ENCODE data around the gene TTN.
A peak's percentile ranks its signal among the peaks of the same experiment; 100 is the strongest.

The TTN gene

DNA sequence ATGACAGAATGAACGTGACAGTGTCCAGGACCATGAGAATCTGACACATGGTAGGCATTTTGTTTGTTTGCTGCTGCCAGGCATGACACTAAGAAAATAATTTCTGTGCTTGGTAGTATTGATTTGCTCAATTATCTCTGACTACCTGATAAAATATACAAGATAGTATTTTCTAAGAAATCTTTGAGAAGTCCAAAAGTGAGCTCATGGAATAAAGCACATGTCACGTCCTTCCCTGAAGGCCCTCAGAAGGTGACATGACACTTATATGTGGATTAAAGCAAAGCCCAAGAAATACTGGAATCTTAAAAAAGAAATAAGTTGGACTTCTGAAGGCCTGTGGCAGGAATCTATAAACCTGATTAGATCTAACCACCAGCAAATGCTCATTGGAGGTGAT is 3.8 kb upstream of the TTN start:
- no peak for DNase-seq

DNA sequence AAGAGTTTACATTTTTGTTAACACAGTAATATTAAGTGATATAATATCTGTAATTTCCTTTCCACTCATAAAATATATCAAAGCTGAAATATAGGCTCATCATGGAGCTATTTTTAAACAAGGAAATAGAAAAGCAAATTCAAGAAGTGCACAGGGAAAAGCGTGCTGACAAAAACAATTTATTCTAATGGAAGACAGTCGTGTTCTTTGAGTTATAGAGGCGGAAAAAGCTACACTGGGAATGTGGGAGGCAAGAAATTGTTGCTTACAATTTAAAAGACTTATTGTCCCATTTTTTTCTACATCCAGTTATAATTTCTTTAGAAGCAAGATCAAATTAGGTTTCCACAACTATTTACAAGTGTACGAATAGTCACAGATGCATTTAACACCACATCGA is 3.2 kb upstream of the TTN start:
- no peak for DNase-seq

DNA sequence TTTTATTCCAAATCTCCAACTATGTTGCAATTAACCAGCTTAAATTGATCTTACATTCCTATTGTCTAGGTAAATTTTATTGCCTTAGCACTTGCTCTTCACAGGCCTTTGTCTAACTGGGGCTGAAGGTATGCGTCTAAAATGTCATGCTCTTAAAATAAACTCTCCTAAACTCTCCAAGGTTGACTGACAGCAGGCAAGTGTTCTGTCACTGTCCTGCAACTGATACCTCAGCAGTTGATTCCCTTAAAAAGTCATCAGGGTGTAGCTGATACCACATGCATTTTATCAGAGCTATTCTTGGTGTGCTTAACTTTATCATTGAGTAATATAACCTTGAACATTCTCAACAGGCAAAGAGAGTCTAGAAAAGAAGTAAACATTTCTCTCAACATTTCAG is 680 bp downstream of the TTN start:
- DNase-seq = no peak

DNA sequence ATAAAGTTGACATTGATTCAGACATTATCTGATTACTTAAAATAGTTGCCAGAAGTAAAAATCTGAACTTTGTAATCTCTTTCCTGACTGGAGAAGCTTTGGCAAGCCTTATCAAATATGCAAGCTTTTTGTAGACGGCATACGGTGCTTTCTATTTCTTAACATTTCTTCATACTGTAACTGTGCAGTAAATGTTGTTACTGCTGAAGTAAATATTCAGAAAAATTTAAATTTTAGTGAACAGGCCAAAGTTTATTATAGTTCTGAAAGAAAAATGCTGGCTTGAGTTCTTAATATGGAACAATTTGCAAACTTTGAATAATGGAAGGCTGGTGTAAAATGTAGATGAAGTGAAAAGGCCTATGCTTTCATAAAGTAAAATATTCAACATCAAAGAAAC is 1.8 kb downstream of the TTN start:
- no peak for DNase-seq

DNA sequence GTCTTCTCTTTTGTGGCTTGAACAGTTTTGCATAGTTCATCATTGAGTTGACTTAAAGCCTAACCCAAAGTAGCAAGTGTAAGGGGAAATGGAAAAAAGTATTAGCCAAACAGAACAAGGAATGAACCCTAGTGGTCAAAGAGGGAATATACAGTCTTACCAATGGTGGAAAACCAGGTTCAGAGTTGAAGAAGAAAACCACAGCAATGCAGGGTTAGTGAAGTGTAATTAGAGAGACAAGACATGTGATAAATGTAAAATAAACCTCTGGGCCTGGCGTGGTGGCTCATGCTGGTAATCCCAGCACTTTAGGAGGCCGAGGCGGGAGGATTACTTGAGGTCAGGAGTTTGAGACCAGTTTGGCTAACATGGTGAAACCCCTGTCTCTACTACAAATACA is 2.4 kb downstream of the TTN start:
- no peak for DNase-seq

DNA sequence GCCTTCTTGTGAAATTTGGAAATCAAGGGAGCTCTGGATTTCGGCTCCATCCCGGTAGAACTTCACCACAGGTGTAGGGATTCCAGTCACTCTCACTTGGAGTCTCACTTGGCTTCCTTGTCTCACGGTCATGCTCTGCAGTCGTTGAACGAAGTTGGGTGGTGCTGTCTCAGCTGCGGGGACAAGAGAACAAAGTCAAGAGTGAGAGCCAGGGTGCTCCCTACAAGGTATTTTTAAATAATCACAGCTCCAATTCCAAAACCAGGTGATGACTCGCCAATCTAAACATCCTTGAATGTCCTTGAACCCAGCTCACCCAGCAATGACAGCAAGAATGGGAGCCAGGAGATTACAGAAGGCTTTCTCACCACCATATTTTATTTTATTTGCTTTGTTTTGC is 6.7 kb downstream of the TTN start:
- DNase-seq = no peak

DNA sequence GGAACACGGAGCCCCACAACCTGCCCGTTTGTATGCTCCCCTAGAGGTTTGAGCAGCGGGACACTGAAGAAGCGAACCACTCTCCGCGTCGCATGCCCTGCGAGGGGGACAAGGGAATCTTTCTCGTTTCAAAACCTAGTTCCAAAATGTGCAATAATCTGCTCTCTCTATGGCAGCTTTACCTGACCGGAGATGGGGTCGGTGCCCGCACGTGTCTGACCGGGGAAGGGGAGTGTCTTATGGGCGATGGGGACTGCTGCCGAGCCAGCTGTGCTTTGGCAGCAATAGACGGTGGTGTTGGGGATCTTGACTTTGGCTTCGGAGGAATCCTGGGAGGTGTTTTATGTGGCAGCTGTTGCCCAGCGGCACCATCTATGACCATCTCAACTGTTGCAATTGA is 7.9 kb downstream of the TTN start:
- no peak for DNase-seq

DNA sequence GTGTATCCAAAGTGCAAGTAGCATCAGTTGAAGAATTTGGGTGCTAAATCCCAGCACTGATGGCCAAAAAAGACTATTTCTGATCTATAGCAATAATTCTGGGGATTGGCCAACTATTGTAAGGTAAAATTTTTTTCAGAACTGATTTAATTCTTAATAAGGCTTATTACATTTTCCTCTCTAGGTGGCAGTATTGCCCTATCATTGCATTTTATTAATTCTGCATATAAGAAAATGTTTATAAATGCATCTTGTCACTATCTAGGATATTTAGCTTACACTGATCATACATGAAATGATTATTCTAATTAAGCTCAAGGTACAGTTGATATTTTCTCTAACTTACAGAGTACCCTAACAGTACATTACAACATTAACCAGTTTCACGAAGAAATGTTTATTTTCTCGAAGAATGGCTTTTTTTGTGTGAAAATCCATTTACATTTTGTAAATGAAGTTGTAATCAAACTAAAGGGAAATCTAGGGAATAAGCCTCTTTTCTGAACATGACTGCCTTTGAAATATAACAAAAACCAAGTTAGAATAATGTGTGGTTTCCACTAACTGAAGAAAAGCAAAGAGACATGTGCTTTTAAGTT is 11.0 kb downstream of the TTN start:
- DNase-seq = peak; percentile 11

DNA sequence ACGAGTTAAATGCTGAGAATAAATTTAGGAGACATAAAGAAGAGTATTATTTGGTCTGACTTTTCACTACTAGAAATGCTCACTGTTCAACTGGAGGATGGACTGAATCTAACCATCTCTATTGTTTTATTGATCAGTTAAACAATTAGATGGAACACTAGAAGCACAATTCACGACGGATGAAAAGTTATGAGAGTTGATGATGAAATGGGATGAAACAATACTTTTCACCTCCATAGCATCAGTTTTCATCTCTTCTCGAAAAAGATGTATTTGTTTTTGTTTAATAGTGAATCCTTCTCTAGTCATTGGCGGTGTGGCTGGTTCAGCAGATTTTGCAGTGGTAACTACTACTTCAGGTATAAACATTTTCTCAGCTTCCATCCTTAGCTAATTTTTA is 19.3 kb downstream of the TTN start:
- DNase-seq = no peak

DNA sequence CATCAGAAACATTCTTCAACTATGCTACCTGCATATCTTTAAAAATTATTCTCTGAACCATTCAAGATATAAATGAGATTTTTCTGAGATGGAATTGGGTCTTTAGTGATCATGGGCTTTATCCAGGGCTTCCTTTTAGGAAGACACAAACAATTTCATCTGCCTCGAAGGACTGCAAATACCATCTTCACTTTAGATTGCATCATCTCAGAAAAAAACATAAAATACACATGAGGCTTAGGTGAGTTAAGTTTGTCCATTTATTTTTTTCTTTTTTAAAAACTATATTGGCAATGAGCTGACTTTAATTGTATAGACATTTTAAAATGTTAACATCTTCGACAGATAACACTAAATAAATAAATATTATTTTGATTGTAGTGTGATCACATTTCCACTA is 20.1 kb downstream of the TTN start:
- DNase-seq = no peak

DNA sequence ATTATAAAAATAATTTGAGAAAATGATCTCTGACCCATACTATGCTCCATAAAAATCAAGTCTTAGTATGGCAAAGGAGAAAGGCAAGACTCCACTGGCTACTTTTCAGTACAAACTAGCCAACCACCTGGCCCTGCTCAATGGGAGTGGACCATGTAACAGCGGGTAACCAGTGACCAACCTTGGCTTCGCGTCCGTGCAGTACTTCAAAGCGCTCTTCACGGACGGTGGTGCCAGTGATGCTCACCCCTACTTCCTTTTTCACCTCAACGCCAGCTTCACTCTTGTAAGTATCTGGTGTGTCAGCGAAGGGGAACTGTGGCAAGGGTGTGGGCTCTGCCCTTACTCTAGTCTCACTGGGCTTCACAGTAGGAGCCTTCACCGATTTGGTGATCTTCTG is 23.3 kb downstream of the TTN start:
- DNase-seq = no peak

DNA sequence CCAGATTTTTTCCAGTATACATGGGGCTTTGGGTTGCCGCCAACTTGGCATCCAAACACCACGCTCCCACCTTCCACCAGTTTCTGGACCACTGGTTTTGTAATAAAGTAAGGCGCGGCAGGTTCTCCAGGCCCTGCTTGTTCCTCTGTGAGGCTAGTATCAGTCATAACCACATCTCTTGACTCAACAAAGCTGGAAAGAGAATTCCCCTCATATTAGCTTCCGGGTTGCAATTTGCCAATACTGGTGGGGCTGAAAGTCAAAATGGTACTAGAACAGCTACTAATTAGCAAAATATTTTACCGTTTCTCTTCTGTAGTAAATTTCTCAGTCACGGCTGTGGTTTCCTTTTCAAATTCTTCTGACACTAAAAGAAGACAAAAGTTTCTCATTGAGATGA is 25.0 kb downstream of the TTN start:
- DNase-seq = no peak

DNA sequence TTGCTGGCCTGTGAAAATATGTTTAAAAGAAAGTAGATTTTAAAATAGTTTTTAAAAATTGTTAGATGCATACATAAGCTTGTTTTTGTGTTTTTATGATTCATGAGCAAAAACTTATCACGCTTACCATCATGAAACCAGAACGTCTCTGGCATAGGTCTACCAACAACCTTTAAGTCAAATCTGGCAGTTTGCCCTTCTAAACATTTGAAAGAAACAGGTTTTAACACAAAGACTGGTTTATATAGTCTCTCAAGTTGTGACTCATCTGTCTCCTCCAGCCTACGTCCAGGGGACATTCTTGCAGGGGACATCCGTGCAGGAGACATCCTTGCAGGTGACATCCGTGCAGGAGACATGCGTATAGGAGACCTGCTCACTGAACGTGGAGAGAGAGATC is 29.6 kb downstream of the TTN start:
- no peak for DNase-seq

DNA sequence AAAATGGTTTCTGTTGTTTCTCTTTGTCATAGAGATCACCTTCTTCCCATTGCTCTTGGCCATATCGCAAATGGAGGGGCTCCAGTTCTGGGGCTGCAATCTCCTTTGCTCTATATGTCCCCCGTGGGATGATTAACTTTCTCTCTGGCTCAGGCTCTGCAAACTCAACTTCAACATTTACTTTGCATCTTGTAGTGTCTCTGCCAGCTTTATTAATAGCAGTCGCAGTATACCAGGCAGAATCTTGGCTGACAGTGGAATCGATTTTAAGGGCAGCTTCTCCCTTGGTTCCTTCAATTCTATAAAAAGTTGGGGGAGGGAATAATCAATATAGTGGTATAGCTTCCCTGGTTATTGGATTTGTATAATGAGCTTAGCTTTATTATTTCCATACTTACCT is 30.5 kb downstream of the TTN start:
- DNase-seq = no peak

DNA sequence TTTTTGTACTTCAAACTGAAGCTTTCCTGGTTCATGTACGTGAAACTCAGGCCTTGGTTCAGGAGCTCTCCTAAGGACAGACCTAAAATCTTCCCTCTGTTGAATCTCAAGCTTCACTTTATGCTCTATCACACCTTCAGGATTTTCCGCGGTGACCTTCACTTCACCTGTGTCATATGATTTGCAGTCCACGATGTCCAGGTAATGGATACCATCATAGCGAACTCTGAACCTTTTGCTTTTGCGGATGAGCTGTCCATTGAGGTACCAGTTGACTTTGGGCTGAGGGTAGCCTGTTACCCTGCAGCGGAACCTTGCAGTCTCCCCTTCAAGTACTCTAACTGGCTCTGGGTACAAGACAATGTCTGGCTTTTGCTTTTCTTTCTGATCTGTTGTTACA is 31.2 kb downstream of the TTN start:
- DNase-seq = no peak

DNA sequence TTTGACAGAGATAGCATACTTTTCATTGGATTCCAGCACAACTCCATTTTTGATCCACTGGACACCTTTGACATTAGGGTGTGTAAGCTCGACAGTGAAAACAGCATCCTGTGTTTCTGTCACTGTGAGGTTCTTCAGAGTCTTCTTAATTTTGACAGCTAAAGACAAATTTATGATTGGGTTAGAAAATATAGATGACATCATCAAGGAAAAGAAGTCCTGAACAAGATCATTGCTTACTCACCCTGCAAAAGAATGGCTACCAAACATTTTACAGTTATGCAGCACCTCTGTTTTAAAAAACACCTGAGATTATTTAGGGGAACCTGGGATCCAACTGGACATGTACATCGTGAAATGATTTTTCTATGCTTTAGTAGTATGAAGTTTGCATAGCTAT is 36.7 kb downstream of the TTN start:
- no peak for DNase-seq

DNA sequence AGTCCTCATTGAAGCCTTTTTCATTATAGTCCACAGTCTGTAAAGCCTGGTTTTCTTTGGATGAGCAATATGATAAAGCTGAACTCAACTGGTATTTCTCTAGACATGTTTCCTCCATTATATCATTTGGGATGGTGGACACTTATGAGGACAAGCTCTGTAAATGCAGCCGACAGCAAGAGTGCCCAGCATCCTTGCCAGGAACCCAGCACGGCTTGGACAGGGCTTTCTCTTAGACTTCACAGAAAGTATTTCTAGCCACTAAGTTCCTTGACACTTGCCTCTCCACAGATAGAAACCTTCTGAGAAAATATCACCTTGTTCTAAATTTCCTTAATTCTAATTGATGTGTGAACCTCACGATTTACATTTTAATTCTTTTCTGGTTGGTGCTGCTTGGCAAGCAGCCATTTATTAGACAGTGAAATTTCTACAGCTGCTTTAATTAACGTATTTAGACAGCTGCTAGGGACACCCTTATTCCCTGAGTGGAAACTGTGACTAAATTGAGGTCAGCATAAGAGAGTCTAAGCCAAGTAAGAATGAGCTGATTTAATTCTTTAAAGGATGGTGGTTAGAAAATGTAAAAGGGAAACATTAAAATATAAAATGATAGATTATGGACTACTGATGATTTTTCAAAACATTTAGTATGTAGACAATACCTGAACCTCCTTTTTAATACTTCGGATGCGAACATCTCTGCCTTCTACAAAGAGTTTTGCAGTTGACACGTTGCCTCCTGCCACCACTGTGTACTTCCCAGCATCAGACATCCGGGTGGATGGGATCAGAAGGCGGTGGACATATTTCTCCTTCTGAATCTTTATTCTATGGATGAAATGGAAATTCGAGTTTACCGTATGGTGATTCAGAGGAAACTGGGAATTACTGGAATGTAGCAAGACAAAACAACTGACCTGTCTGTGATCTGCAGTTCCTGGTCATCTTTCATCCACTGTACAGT is 39.8 kb downstream of the TTN start:
- no peak for DNase-seq

DNA sequence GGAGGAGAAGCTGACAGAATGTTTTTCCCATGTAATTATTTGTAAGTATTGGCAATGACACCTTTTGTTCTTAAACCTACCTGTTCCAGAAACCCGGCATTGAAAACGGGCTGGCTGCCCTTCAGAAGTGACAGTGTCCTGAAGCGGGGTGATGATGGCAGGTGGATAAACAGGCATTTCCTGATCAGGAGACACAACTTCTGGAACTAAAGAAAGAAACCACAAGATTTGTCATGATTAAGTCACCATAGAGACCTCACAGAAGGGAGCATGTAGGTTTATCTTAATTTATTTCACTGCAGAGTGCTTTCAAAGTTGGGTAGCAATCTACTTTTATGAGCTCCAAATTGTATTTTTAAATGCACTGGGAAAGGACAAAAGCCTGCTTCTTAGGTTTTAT is 43.1 kb downstream of the TTN start:
- no peak for DNase-seq

DNA sequence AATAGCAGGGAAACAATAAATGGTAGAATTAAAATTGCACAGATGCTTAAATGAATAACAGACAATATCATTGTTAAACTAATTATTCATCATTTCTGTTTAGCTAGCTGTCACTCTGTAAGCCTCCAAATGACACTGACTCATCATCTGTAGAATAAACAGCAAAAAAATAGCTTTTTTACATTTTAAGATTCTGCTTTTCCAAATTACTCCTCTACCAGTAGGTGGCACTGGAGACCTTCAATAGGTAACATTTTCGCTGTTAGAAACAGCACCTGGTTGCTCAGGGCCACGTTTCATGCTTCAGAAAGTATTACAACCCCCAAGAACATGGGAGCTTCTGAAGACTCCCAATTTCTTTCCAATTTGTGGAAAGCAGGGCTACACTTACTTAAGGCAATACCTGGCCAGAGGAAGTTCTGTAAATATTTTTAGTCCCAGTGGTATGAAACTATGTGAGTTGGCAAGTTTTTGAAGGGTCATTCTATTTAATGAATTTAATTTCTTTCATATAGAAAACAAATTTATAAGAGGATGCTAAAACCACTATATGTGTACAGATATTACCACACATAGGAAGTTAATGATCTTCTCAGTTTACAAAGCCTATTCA is 45.4 kb downstream of the TTN start:
- peak; percentile 19 for DNase-seq

DNA sequence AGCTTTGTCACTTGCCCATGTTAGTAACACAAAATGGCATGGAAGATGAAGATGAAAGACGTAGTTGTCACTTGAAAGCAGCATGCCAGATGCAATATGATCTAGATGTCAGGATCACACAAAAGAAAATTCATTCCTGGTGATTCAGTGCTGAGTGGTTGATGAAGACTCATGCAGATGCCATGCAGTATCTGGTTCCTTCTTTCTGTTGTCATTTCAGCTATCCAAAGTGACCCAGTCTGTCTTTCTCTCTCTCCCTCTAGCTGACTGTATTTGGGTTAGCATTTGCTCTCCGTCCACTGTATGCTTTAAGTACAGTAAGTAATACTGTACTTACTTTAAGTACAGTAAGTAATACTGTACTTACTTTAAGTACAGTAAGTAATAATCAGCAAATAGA is 50.4 kb downstream of the TTN start:
- no peak for DNase-seq

DNA sequence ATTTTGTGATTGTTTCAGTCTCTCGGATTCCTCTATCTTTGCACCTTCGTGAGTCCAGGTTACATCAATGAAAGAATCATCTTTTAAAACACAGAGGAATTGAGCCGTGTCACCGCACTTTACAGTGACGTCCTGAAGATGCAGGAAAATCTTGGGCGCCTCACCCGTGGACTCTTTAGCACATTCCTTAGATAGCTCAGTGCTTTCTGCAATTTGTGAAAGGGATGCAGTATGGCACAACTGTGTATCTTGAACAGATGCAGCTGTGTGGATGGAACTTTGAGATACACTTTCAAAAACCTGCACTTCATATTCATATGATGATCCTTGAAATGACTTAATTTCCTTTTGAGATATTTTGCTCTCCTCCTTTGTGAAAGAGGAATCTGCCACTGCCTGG is 50.9 kb downstream of the TTN start:
- no peak for DNase-seq

DNA sequence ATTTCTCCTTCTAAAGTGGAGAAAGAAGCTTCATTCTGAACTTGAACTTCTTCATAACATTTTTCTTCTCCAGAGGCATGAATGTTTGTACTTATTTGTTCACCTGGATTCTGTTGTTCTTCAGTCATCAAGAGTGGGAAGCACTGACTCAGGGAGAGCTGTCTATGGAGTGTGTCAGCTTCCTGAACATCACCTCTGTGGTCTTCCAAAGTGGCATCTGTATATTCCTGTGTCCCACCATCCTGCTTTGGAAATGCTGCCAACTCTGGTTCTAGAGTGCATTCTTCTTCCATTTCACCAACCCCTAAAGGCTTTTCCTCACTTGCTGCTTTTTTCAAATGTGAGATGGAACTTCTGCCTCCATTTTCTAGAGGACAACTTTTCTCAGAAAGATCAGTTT is 59.5 kb downstream of the TTN start:
- DNase-seq = no peak

DNA sequence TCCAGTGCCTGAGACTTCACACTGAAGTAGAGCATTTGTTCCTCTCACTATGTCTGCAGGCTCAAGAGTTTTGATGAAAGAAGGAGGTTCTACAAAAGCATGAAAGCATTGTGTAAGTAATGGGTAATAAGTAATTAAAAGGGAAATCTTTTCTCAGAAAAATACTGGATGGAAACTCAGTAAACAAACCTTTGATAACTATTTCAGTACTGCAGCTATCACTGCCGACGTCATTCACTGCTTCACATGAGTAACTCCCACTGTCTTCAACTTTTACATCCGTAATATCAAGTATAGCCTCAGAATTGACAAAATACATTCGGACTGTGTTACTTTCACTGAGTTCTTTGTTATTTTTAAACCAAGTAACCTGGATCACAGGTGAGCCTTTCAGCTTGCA is 72.7 kb downstream of the TTN start:
- DNase-seq = no peak

DNA sequence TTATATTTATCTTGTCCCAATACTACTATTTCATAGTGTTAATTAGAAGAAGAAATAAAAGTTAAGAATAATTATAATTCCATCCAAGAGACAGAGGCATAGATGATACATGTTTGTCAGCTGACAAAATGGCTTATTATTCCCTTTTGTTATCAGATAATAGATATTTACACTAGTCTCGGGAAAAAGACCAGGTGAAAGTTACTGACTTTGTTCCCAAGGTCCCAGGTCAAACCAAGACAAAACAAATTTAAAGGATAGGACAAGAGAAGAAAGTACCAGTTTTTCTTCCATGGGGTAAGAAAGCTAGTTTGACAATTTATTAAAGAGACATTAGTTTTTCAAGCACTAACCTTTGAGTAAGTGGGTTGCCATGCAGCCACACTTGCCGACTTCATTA is 73.2 kb downstream of the TTN start:
- DNase-seq = no peak

Measured in NCI-H2029 treated with DMSO at 0.1 percent for 48 hours (cell line).